NCI-H69 (cell line): Measurements from ENCODE around the gene SCTR.

ENCODE experiments used
- DNase-seq: peaks from one replicate; lab custom pipeline; 2025; lab: John Stamatoyannopoulos, UW

Gene SCTR

GRCh38 chr2:119429225-119429981 lies 94.9 kb downstream of the SCTR start:
- no peak for DNase-seq

- DNase-seq, result no peak
Observed at GRCh38 chr2:119428488-119429224, 95.6 kb downstream of the SCTR start.

- no peak for DNase-seq
Observed at GRCh38 chr2:119427756-119428155, 96.5 kb downstream of the SCTR start.

DNA sequence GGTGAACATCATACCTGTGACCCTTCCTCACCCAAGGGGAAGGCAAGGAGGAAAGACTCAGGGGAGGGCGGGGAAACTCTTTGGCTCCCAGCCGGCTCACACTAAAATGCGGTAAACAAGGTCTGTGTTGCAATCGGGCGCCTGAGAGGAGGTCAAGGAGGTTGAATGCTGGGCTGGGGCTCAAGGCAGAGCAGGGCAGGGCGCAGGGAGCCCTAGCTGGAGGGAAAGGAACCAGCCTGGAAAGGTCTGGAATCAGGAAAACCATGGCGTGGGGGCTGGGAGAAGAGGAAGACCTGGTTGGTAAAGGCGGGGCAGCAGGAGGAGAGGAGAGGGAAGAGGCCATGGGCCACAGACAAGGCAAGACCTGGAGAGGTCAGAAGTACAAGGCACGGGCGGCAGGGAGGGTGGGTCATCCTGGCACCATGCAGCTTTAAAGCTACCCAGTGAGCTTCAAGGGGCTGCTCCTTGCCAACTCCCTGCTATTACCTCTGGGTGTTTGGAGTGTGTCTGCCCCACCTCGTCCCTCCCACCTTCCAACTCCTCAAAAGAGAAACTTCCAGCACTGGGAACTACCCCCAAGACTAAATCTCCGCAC lies 97.4 kb downstream of the SCTR start:
- DNase-seq, result no peak

DNA sequence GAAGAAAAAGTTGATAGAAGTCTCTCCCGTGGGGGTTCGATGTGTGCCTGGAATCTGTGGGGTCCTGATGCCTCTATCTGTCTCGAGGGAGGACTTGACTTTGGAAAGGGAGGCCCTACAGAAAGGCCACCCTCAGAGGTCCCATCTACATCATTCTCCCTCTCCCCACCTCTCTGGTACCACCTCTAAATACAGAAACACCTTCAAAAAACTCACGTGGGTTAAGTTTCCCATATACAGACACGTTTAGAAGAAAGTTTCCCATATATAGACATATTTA lies 97.9 kb downstream of the SCTR start:
- DNase-seq, result no peak

DNA sequence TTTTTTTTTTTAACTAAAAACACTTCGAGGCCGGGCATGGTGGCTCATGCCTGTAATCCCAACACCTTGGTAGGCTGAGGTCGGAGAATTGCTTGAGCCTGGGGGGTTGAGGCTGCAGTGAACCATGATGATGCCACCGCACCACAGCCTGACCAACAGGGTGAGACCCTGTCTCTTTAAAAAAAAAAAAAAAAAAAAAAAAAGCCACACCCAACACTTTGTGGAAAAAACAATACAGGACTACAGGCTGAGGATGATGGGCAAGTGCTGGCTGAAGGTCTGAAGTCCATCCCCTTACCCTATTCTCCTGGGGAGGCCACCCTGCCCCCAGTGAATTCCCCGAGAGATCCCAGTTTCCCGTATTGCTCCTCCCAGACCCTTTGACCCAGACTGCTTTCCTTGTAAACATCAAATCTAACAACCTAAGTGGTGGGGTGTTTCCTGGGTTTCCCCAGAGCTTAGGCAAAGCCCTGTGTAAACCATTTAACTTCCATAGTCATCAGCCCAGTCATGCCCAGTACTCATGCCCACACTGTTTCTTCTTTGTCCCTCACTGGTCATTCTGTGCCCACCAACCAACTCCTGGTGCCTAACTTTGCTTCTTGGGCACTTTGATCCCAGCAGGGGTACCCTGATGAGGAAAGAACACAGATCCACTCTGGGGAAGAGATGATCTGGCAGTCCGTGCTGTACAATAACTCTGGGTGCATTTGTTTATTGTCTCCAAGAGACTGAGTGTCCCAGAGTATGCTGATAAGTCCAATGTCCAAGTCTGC lies 98.5 kb downstream of the SCTR start:
- peak; percentile 33 for DNase-seq

DNA sequence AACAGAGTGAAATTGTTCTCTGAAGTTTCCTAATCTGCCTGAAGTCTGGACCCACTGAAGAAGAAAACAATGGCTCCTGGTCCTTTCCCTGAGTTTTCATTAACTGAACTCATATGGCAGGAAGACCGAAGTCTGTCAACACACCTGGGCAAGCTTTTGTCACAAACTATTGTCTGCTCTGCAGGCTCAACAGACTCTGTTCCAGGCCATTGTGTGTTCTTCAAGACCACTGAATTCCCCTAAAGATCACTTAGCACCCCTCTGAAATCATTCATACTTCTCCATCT lies 99.2 kb downstream of the SCTR start:
- no peak for DNase-seq

- DNase-seq, result no peak
Observed at GRCh38 chr2:119424284-119425118, 99.8 kb downstream of the SCTR start.

GRCh38 chr2:119423811-119424210 lies 100.5 kb downstream of the SCTR start:
- peak; percentile 36 for DNase-seq

DNA sequence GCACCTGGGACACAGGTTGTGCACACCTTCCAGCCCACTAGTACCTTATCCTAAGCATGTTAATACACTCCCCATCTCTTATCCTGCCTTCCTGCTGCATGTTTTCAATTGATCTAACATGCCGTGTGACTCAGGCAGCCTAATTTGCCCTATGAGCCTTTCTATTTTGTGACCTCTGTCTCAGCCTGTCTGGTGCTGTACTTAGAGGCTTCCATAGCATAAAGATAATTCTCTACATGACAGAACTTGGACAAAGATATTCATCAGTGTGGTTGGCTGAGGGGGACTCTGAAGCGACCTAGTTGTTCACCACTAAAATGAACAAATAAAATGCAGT lies 101.2 kb downstream of the SCTR start:
- no peak for DNase-seq

DNA sequence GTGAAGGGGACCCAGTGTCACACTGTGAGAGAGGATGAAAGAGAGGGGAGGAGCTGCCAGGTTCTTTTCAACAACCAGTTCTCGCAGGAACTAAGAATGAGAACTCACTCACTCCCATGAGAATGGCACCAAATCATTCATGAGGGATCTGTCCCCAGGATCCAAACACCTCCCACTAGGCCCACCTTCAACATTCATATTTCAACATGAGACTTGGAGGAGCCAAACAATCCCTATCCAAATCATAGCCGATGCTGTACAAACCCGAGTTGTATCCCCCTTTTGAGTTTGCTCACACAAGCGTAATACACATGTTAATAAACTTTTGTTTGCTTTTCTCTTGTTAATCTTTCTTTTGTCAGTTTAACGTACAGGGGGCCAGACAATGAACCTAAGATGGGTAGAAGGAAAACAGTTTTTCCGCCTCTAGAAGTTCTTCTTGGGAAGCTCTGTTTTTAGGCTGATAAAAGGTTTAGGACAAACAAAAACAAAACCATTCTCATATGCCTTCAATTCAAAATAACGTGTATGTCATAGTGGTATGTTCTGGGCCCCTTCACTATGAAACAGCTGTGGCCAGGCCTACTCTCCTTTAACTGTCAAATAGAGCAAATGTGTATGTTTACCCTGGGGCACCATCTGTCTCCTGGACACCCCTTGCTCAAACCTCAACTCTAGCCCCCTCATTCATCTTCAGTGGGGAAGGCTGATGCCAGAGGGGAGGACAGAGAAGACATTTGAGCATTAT lies 101.7 kb downstream of the SCTR start:
- DNase-seq, result peak; percentile 84

- DNase-seq, result no peak
Observed at GRCh38 chr2:119421741-119422140, 102.5 kb downstream of the SCTR start.

- DNase-seq, result no peak
Observed at GRCh38 chr2:119421304-119421703, 103.0 kb downstream of the SCTR start.

DNA sequence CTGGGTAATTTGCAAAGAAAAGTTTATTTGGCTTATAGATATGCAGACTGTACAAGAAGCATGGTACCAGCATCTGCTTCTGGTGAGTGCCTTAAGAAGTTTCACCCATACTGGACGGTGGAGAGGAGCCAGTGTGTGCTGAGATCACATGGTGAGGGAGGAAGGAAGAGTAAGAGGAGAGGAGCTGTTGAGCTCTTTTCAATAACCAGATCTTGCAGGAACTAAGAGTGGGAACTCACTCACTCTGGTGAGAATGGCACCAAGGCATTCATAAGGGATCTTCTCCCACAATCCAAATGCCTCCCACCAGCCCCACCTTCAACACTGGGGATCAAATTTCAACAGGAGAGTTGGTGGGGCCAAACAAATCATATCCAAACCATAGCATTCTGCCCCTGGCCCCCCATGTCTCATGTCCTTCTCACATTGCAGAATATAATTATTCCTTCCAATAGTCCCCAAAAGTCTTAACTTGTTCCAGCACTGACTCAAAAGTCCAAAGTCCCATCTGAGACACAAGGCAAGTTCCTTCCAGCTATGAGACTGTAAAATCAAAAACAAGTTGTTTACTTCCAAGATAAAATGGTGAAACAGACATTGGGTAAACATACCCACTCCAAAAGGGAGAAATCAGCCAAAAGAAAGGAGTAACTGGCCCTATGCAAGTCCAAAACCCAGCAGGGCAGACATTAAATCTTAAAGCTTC lies 104.3 kb downstream of the SCTR start:
- no peak for DNase-seq

DNA sequence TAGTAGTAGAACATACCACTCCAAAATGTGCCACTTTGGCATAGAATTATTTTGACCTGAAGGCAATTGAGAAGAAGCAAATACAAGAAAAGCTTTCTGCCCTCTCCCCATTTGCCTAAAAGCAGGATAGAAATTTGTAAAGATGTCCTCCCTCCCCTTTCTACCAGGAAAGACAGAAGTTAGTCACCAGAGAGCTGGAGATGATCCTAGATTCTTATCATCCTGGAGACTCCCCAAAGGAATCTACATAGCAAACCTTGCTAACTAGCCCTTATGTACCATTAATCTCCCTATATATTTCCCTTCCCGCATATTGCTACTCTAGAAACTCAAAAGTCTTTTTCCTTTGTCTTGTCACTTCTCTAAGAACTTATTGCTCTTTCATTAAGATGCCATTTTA lies 105.2 kb downstream of the SCTR start:
- no peak for DNase-seq

DNA sequence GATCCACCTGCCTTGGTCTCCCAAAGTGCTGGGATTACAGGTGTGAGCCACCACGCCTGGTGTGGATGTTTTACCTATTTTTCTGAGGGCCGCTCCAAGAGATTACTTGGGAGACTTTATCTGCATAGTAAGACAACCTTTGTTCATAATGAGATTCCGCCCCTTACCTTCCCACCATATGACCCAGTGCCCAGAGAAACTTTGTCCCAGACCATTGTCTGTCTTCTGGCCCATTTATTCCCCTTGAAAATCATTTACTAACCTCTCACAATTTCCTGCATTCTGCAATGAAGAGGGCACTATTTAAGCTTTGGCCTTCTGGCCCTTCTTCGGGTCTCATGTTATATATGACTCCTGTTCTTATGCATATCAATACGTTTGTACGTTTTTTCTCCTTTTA lies 106.4 kb downstream of the SCTR start:
- no peak for DNase-seq

DNA sequence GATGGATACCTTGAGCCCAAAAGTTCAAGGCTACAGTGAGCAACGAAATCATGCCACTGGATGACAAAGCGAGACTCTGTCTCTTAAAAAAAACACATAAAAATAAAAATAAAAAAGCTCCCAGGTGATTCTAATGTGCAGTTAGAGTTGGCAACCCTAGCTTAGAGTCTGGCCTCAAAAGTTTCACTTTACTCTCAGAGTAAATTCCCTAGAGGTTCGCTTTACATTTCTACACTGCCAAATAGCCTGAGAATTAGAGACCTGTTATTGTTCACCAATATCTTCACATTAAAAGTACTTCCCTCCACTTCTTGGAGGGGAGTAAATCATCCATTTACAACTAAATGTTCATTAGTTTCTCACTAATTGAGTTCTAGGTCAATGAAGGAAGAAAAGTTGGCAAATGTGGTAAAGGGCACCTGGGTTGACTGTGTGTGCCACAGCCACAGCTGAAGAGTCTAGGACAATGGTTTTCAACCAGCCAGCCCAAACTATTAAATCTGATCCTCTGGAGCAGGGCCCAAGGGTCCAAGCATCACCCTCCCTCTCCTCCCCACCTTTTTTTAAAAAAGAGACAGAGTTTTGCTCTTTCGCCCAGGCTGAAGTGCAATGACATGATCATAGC lies 107.9 kb downstream of the SCTR start:
- DNase-seq, result no peak

DNA sequence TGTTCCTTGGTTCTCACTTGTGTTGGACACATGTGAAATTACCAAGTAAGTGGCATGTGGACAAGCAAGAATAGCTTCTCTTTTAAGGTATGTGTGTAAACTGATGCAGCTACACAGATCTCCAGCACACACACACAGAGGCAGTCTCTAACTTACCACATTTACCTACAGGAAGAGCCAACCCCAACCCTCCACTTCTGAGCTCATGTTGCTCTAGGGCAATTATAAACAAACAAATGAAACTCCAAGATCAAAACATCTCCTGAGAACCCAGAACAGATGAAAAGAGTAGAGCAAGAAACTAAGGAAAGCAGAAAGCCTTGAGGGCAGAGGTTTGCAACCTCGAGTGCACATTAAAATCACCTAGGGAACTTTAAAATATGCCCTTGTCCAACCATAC lies 108.7 kb downstream of the SCTR start:
- DNase-seq, result no peak

DNA sequence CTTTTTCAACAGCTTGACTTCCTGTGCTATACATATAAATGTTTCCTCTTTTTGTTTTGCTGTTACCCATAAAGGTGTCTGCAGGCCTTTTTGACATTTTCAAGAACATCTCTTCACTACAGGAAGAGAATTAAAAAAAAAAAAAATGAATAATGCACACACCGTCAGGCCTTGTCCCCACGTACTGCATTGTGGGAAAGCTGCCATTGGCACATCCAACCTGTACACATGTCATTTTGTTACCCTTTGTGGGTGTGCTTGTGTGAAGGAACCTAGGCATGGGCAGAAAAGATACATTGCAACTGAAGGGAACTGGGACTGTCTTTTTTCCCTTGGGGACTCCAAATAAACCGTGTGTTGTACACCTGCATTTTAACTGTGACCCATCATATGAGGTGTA lies 109.4 kb downstream of the SCTR start:
- no peak for DNase-seq

DNA sequence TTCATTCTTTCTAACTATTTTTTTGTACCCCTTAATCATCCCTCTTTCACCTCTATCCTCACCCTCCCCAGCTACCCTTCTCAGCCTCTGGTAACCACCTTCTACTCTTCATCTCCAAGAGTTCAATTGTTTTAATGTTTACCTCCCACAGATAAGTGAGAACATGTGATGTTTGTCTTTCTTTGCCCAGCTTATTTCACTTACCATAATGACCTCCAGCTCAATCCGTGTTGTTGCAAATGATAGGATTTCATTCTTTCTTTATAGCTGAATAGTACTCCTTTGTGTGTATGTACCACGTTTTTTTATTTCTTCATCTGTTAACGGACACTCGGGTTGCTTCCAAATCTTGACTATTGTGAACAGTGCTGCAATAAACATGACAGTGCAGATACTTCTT lies 114.8 kb downstream of the SCTR start:
- DNase-seq, result no peak
